ENCODE measurements around the gene MARS1.

- TF ChIP-seq CTCF (conservative IDR thresholded peaks at IDR 0.05 in 1 of 2, IDR thresholded peaks at IDR 0.05 in 1 of 2; ENCODE audit: low read depth in 1 of 2, low read length in 2 of 2) (no peak), EZH2 (IDR thresholded peaks at IDR 0.05; ENCODE audit: low read length, missing control alignments) (no peak)
Measured at GRCh38 chr12:57511161-57511560, 23.3 kb downstream of the MARS1 start.
